ENCODE results near the gene PTP4A1.
A peak's percentile ranks its signal among the peaks of the same experiment; 100 is the strongest.

PTP4A1 gene

DNA sequence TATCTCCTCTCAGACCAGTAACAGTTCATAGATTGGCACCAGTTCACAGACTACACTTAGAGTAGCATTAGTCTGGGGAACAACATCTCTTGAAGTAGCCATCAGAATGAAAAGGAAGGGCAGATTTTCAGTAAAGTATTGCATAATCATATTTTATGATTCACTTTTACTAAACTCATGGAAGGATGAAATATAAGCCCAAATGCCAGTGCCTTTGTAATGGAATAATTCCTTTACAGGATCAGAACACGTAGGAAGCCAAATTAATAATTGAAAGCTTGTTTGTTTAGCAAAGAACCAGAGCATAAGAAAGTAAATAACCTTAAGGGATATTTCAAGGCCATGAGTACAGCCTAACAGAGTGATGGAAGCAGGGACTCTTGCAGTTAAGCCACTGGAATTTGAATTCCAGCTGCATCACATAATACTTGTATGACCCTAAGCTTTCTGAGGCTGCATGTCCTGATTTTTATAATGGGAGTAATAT lies 11.4 kb upstream of the PTP4A1 start:
- peak; percentile 47; the same call in 1 of the 3 replicates for ATAC-seq
- TF ChIP-seq ISL1 (CRISPR knock-in tag; IDR thresholded peaks at IDR 0.05) (peak; percentile 56), SNAI2 (CRISPR knock-in tag; IDR thresholded peaks at IDR 0.05) (no peak)

DNA sequence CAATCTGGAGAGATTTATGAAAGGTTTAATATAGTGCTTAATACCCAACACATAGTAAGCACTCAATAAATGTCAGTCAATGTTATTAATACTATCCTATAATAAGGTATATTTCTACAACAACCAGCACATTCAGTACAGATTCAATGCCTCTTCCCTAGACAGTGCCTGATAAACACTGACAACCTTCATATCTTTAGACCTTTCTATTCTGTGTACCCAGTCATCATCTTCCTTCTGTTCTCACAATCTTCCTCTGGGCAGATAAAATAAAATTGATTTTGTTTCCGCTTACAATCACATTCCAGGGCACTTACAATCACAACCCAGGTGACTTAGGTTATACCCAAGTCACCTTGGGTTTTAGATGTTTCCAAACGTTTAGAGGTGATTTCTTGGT lies 11.0 kb upstream of the PTP4A1 start:
- ATAC-seq, result no peak
- TF ChIP-seq ZC3H10 (CRISPR knock-in tag; IDR thresholded peaks at IDR 0.05), result no peak
- TF ChIP-seq, protein P1, sequence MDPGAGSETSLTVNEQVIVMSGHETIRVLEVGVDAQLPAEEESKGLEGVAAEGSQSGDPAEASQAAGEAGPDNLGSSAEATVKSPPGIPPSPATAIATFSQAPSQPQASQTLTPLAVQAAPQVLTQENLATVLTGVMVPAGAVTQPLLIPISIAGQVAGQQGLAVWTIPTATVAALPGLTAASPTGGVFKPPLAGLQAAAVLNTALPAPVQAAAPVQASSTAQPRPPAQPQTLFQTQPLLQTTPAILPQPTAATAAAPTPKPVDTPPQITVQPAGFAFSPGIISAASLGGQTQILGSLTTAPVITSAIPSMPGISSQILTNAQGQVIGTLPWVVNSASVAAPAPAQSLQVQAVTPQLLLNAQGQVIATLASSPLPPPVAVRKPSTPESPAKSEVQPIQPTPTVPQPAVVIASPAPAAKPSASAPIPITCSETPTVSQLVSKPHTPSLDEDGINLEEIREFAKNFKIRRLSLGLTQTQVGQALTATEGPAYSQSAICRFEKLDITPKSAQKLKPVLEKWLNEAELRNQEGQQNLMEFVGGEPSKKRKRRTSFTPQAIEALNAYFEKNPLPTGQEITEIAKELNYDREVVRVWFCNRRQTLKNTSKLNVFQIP (CRISPR knock-in tag; IDR thresholded peaks at IDR 0.05; ENCODE audit: borderline replicate concordance, low read depth), result no peak
- TF ChIP-seq ESRRG (CRISPR knock-in tag; IDR thresholded peaks at IDR 0.05), result no peak
- no peak for TF ChIP-seq GLIS3 (CRISPR knock-in tag; IDR thresholded peaks at IDR 0.05)
- TF ChIP-seq, protein P2, sequence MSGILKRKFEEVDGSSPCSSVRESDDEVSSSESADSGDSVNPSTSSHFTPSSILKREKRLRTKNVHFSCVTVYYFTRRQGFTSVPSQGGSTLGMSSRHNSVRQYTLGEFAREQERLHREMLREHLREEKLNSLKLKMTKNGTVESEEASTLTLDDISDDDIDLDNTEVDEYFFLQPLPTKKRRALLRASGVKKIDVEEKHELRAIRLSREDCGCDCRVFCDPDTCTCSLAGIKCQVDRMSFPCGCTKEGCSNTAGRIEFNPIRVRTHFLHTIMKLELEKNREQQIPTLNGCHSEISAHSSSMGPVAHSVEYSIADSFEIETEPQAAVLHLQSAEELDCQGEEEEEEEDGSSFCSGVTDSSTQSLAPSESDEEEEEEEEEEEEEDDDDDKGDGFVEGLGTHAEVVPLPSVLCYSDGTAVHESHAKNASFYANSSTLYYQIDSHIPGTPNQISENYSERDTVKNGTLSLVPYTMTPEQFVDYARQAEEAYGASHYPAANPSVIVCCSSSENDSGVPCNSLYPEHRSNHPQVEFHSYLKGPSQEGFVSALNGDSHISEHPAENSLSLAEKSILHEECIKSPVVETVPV (CRISPR knock-in tag; IDR thresholded peaks at IDR 0.05), result no peak
- no peak for TF ChIP-seq TOX (CRISPR knock-in tag; IDR thresholded peaks at IDR 0.05; ENCODE audit: borderline replicate concordance)
- TF ChIP-seq ZFP3 (CRISPR knock-in tag; IDR thresholded peaks at IDR 0.05), result no peak
- no peak for TF ChIP-seq ZNF70 (CRISPR knock-in tag; IDR thresholded peaks at IDR 0.05)
- TF ChIP-seq CSDC2 (CRISPR knock-in tag; IDR thresholded peaks at IDR 0.05), result no peak

DNA sequence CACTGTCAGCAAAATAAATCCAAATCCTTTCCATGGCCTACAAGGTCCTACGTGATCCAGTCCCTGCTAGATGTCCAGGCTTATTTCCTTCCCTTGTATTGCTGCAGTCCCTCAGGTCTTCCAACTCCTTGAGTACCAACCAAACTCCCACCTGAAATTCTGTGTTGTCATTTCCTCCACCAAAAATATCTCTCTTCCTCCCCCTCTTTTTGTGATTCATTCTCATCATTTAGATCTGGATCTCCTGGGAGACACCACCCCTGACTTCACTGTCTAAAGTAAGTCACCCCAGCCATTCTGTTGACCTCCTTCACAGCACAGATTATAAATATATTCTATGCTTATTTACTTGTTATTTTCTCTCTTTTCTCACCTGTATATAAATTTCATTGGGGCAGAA lies 9.0 kb upstream of the PTP4A1 start:
- TF ChIP-seq ZNF565 (CRISPR knock-in tag; conservative IDR thresholded peaks at IDR 0.05; ENCODE audit: low read depth) (no peak), GLIS3 (CRISPR knock-in tag; IDR thresholded peaks at IDR 0.05) (no peak), ZFP3 (CRISPR knock-in tag; IDR thresholded peaks at IDR 0.05) (no peak), ISL1 (CRISPR knock-in tag; IDR thresholded peaks at IDR 0.05) (no peak), TOX (CRISPR knock-in tag; IDR thresholded peaks at IDR 0.05; ENCODE audit: borderline replicate concordance) (no peak), ESRRG (CRISPR knock-in tag; IDR thresholded peaks at IDR 0.05) (no peak), PPARA (CRISPR knock-in tag; IDR thresholded peaks at IDR 0.05; ENCODE audit: borderline replicate concordance) (no peak)
- no peak for ATAC-seq

DNA sequence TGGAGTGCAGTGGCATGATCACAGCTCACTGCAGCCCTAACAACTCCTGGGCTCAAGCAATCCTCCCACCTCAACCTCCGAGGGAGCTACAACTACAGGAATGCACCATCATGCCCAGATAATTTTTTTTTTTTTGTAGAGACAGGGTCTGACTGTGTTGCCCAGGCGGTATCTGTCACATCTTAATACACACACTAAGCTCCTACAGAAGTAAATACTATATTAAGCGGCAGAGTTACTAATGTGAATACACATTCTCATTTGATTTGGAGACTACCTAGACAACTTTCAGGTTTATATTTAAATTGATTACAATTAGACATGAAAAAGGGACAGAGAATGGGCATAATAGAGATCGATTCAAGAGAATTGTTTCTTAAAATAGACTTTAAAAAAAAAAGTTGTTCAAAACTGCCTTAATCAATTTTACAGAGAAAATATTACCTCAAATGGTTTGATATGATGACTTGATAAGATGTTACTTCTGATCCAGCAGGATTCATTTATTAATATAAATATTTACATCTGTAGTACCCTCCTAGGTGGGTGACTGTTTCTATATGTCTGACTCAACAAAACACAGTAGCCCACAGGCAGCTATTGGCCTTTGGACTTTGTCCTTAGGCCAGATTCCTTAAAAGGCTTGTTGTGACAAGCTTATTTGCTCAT lies 7.1 kb upstream of the PTP4A1 start:
- ATAC-seq, result no peak
- TF ChIP-seq TOX (CRISPR knock-in tag; IDR thresholded peaks at IDR 0.05; ENCODE audit: borderline replicate concordance) (no peak), ZFP3 (CRISPR knock-in tag; IDR thresholded peaks at IDR 0.05) (no peak), ZFP30 (CRISPR knock-in tag; IDR thresholded peaks at IDR 0.05) (no peak)

DNA sequence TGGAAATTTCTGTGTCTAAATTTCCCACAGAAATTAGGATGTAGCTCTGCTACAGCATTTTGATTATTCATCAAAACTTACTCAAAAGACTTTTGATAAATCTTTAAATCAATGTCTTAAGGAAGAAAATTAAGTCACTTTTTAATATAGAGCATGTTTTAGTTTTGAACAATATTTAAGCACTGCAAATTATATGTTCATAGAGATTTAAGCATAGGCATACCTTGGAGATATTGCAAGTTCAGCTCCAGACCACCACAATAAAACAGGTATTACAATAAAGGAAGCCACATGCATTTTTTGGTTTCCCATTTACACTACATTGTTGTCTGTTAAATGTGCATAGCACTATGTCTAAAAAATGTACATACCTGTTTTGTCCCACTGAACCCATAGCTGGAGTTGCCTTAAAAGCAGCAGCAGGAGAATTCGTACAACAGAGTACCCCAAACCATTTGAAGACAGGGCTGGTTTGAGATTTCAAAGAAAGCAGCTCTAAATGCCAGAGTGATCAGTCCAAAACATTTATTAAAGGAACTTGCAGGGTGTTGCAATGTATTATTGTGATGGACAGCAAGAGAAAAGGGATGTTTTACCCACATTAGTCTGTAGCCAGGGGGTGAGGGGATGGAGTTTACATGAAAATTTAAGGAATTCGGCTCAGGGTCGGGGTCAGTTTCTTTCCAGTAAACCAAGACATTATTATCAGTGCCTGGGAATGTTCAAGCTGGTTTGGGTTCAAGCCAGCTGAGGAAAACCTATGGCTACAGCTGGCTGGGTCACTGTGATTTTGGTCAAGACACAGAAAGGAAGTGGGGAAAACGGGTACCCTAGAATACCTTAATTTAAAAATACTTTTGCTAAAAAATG lies 6.3 kb upstream of the PTP4A1 start:
- TF ChIP-seq ARNTL (CRISPR knock-in tag; IDR thresholded peaks at IDR 0.05; ENCODE audit: borderline replicate concordance, low read depth) (no peak), ZNF565 (CRISPR knock-in tag; conservative IDR thresholded peaks at IDR 0.05; ENCODE audit: low read depth) (no peak), TCF4 (CRISPR knock-in tag; IDR thresholded peaks at IDR 0.05; ENCODE audit: borderline replicate concordance) (no peak), ZFP30 (CRISPR knock-in tag; IDR thresholded peaks at IDR 0.05) (no peak), CSDC2 (CRISPR knock-in tag; IDR thresholded peaks at IDR 0.05) (no peak), SNAI2 (CRISPR knock-in tag; IDR thresholded peaks at IDR 0.05) (no peak), TOX (CRISPR knock-in tag; IDR thresholded peaks at IDR 0.05; ENCODE audit: borderline replicate concordance) (no peak)
- TF ChIP-seq, protein P3, sequence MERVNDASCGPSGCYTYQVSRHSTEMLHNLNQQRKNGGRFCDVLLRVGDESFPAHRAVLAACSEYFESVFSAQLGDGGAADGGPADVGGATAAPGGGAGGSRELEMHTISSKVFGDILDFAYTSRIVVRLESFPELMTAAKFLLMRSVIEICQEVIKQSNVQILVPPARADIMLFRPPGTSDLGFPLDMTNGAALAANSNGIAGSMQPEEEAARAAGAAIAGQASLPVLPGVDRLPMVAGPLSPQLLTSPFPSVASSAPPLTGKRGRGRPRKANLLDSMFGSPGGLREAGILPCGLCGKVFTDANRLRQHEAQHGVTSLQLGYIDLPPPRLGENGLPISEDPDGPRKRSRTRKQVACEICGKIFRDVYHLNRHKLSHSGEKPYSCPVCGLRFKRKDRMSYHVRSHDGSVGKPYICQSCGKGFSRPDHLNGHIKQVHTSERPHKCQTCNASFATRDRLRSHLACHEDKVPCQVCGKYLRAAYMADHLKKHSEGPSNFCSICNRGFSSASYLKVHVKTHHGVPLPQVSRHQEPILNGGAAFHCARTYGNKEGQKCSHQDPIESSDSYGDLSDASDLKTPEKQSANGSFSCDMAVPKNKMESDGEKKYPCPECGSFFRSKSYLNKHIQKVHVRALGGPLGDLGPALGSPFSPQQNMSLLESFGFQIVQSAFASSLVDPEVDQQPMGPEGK (CRISPR knock-in tag; IDR thresholded peaks at IDR 0.05; ENCODE audit: borderline replicate concordance), result no peak
- TF ChIP-seq, protein P4, sequence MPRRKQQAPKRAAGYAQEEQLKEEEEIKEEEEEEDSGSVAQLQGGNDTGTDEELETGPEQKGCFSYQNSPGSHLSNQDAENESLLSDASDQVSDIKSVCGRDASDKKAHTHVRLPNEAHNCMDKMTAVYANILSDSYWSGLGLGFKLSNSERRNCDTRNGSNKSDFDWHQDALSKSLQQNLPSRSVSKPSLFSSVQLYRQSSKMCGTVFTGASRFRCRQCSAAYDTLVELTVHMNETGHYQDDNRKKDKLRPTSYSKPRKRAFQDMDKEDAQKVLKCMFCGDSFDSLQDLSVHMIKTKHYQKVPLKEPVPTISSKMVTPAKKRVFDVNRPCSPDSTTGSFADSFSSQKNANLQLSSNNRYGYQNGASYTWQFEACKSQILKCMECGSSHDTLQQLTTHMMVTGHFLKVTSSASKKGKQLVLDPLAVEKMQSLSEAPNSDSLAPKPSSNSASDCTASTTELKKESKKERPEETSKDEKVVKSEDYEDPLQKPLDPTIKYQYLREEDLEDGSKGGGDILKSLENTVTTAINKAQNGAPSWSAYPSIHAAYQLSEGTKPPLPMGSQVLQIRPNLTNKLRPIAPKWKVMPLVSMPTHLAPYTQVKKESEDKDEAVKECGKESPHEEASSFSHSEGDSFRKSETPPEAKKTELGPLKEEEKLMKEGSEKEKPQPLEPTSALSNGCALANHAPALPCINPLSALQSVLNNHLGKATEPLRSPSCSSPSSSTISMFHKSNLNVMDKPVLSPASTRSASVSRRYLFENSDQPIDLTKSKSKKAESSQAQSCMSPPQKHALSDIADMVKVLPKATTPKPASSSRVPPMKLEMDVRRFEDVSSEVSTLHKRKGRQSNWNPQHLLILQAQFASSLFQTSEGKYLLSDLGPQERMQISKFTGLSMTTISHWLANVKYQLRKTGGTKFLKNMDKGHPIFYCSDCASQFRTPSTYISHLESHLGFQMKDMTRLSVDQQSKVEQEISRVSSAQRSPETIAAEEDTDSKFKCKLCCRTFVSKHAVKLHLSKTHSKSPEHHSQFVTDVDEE (CRISPR knock-in tag; IDR thresholded peaks at IDR 0.05), result no peak
- ATAC-seq, result no peak

Data from SK-N-SH treated with all-trans-retinoic acid at 6 μM for 48 hours (cell line).